ENCODE data around the gene TERT.

Gene TERT

GRCh38 chr5:1338506-1339070 lies 43.7 kb upstream of the TERT start:
- CTCF ChIA-PET = no interaction called here

GRCh38 chr5:1338196-1338490 lies 43.3 kb upstream of the TERT start:
- POLR2A ChIA-PET = no interaction called here
- TF ChIP-seq FOXA1 (IDR thresholded peaks at IDR 0.05) (no peak), LEF1 (IDR thresholded peaks at IDR 0.05; ENCODE audit: borderline replicate concordance) (no peak), TARDBP (IDR thresholded peaks at IDR 0.05) (no peak), HDGF (IDR thresholded peaks at IDR 0.05; ENCODE audit: borderline replicate concordance) (no peak), CTBP1 (IDR thresholded peaks at IDR 0.05; ENCODE audit: borderline replicate concordance) (no peak), SUZ12 (IDR thresholded peaks at IDR 0.05) (no peak), L3MBTL2 (conservative IDR thresholded peaks at IDR 0.05) (no peak), NFRKB (IDR thresholded peaks at IDR 0.05) (no peak)
- CTCF ChIA-PET = no interaction called here
- no peak for DNase-seq (ENCODE audit: extremely low spot score)

More at GRCh38 chr5:1338506-1339070, 43.7 kb upstream of the TERT start:
- DNase-seq (ENCODE audit: extremely low spot score) = no peak
- POLR2A ChIA-PET = no interaction called here
- TF ChIP-seq HDGF (IDR thresholded peaks at IDR 0.05; ENCODE audit: borderline replicate concordance) (no peak), ELF4 (IDR thresholded peaks at IDR 0.05) (no peak), L3MBTL2 (conservative IDR thresholded peaks at IDR 0.05) (no peak), FOXA1 (IDR thresholded peaks at IDR 0.05) (no peak), CTBP1 (IDR thresholded peaks at IDR 0.05; ENCODE audit: borderline replicate concordance) (no peak), FOXK2 (IDR thresholded peaks at IDR 0.05) (no peak), BHLHE40 (IDR thresholded peaks at IDR 0.05; ENCODE audit: borderline replicate concordance) (no peak), NFRKB (IDR thresholded peaks at IDR 0.05) (no peak)

GRCh38 chr5:1337489-1338195 lies 42.8 kb upstream of the TERT start:
- TF ChIP-seq PKNOX1 (IDR thresholded peaks at IDR 0.05) (no peak), L3MBTL2 (conservative IDR thresholded peaks at IDR 0.05) (no peak), CTBP1 (IDR thresholded peaks at IDR 0.05; ENCODE audit: borderline replicate concordance) (no peak), FOXA1 (IDR thresholded peaks at IDR 0.05) (no peak)
- ChIA-PET POLR2A (interaction anchor here (1.3 kb wide), 1 partner anchor 9 kb away, joined by 4 read pairs; no protein-coding TSS in a partner anchor), CTCF (no interaction called here)
- no peak for DNase-seq (ENCODE audit: extremely low spot score)

- TF ChIP-seq SUZ12 (IDR thresholded peaks at IDR 0.05) (no peak), ARNT (IDR thresholded peaks at IDR 0.05) (no peak), FOXK2 (IDR thresholded peaks at IDR 0.05) (no peak), TARDBP (IDR thresholded peaks at IDR 0.05) (no peak), FOXA1 (IDR thresholded peaks at IDR 0.05) (no peak), HDGF (IDR thresholded peaks at IDR 0.05; ENCODE audit: borderline replicate concordance) (no peak), L3MBTL2 (conservative IDR thresholded peaks at IDR 0.05) (no peak), ELF4 (IDR thresholded peaks at IDR 0.05) (no peak), ZNF384 (IDR thresholded peaks at IDR 0.05) (no peak), CTBP1 (IDR thresholded peaks at IDR 0.05; ENCODE audit: borderline replicate concordance) (no peak), LEF1 (IDR thresholded peaks at IDR 0.05; ENCODE audit: borderline replicate concordance) (no peak), SP1 (IDR thresholded peaks at IDR 0.05) (no peak), NFRKB (IDR thresholded peaks at IDR 0.05) (no peak), FOXM1 (IDR thresholded peaks at IDR 0.05; ENCODE audit: borderline replicate concordance) (no peak), BHLHE40 (IDR thresholded peaks at IDR 0.05; ENCODE audit: borderline replicate concordance) (no peak), PKNOX1 (IDR thresholded peaks at IDR 0.05) (no peak)
- CTCF ChIA-PET = no interaction called here
- POLR2A ChIA-PET = interaction anchor here (1.3 kb wide), 1 partner anchor 10 kb away, joined by 4 read pairs; no protein-coding TSS in a partner anchor
Observed at GRCh38 chr5:1336749-1337488, 42.1 kb upstream of the TERT start.

GRCh38 chr5:1336106-1336561 lies 41.3 kb upstream of the TERT start:
- ChIA-PET POLR2A (interaction anchor here (1.3 to 1.5 kb wide), 2 partner anchors 8 to 11 kb away, joined by 4 to 5 read pairs; partner anchors contain the start of gene CLPTM1L), CTCF (no interaction called here)
- TF ChIP-seq ELF4 (IDR thresholded peaks at IDR 0.05) = no peak
- TF ChIP-seq LEF1 (IDR thresholded peaks at IDR 0.05; ENCODE audit: borderline replicate concordance) = no peak
- TF ChIP-seq CTBP1 (IDR thresholded peaks at IDR 0.05; ENCODE audit: borderline replicate concordance) = no peak
- no peak for DNase-seq (ENCODE audit: extremely low spot score)

More at GRCh38 chr5:1336749-1337488, 42.1 kb upstream of the TERT start:
- no peak for DNase-seq (ENCODE audit: extremely low spot score)

- POLR2A ChIA-PET = interaction anchor here (1.5 kb wide), 1 partner anchor 9 kb away, joined by 5 read pairs; the partner anchor contains the start of gene CLPTM1L
- no peak for TF ChIP-seq LEF1 (IDR thresholded peaks at IDR 0.05; ENCODE audit: borderline replicate concordance)
- TF ChIP-seq L3MBTL2 (conservative IDR thresholded peaks at IDR 0.05) = no peak
- no peak for TF ChIP-seq TARDBP (IDR thresholded peaks at IDR 0.05)
- no peak for TF ChIP-seq FOXK2 (IDR thresholded peaks at IDR 0.05)
- TF ChIP-seq ZNF384 (IDR thresholded peaks at IDR 0.05) = no peak
- TF ChIP-seq FOXM1 (IDR thresholded peaks at IDR 0.05; ENCODE audit: borderline replicate concordance) = no peak
- no peak for TF ChIP-seq PKNOX1 (IDR thresholded peaks at IDR 0.05)
- no peak for TF ChIP-seq SP1 (IDR thresholded peaks at IDR 0.05)
- no peak for TF ChIP-seq ELF4 (IDR thresholded peaks at IDR 0.05)
- TF ChIP-seq ARNT (IDR thresholded peaks at IDR 0.05) = no peak
- TF ChIP-seq SUZ12 (IDR thresholded peaks at IDR 0.05) = no peak
- no peak for TF ChIP-seq CTBP1 (IDR thresholded peaks at IDR 0.05; ENCODE audit: borderline replicate concordance)
- TF ChIP-seq FOXA1 (IDR thresholded peaks at IDR 0.05) = no peak
- no peak for TF ChIP-seq NFRKB (IDR thresholded peaks at IDR 0.05)
- TF ChIP-seq BHLHE40 (IDR thresholded peaks at IDR 0.05; ENCODE audit: borderline replicate concordance) = no peak
- no peak for DNase-seq (ENCODE audit: extremely low spot score)
- CTCF ChIA-PET = no interaction called here
Observed at GRCh38 chr5:1335540-1336095, 40.8 kb upstream of the TERT start.

Data from HEK293T (cell line).